Endodermal cell (in vitro differentiated cells): ENCODE results near the gene BRICD5. TPM values are rescaled to one million over a fixed set of nuclear protein-coding genes. Genes with fewer than 3 reads are reported as not detected.

ENCODE experiments used
- DNase-seq: peaks from one replicate; pipeline ENCODE4 v3.0.0-alpha.2; 2017
- H3K27ac ChIP-seq: 2 replicates; pipeline ENCODE4 v1.5.1; 2013; ENCODE audit warnings: mild to moderate bottlenecking, low read depth, low read length, moderate library complexity
- H3K27me3 ChIP-seq: 2 replicates; pipeline ENCODE4 v1.6.1; 2013; ENCODE audit warnings: mild to moderate bottlenecking, low read length, moderate library complexity; ENCODE audit not compliant: insufficient read depth, control insufficient read depth, poor library complexity, severe bottlenecking
- H3K36me3 ChIP-seq: 2 replicates; pipeline ENCODE4 v1.7.0; 2013; ENCODE audit warnings: mild to moderate bottlenecking, low read length, moderate library complexity; ENCODE audit not compliant: control insufficient read depth, insufficient read depth
- H3K4me1 ChIP-seq: one replicate; pipeline ENCODE4 v1.7.0; 2013; ENCODE audit warnings: low read length; ENCODE audit not compliant: control insufficient read depth, insufficient read depth
- H3K4me3 ChIP-seq: 2 replicates; pipeline ENCODE4 v1.5.1; 2013; ENCODE audit warnings: mild to moderate bottlenecking, low read length, moderate library complexity
- H3K9ac ChIP-seq: 2 replicates; pipeline ENCODE4 v1.6.1; 2013; ENCODE audit warnings: mild to moderate bottlenecking, low read length, moderate library complexity; ENCODE audit not compliant: poor library complexity, severe bottlenecking; ENCODE audit errors: extremely low read depth
- H3K9me3 ChIP-seq: 2 replicates; pipeline ENCODE4 v1.6.1; 2013; ENCODE audit warnings: mild to moderate bottlenecking, low read length, moderate library complexity; ENCODE audit not compliant: control insufficient read depth
- H3K27ac Mint-ChIP-seq: 2 replicates; pipeline ENCODE4 v1.8.0; 2020; ENCODE audit warnings: mixed read lengths
- H3K27me3 Mint-ChIP-seq: 2 replicates; pipeline ENCODE4 v1.8.0; 2021; ENCODE audit warnings: mild to moderate bottlenecking, mixed read lengths; ENCODE audit not compliant: insufficient read depth
- H3K36me3 Mint-ChIP-seq: 2 replicates; pipeline ENCODE4 v1.8.0; 2020; ENCODE audit warnings: low read depth, mixed read lengths
- H3K4me1 Mint-ChIP-seq: 2 replicates; pipeline ENCODE4 v1.8.0; 2020; ENCODE audit warnings: mixed read lengths
- H3K4me3 Mint-ChIP-seq: 2 replicates; pipeline ENCODE4 v1.8.0; 2020; ENCODE audit warnings: mild to moderate bottlenecking, moderate library complexity, mixed read lengths
- H3K9me3 Mint-ChIP-seq: 2 replicates; pipeline ENCODE4 v1.8.0; 2020; ENCODE audit warnings: mild to moderate bottlenecking, mixed read lengths
- WGBS, 2 experiments: methylation state at CpG; one replicate each; pipeline versions ENCODE4 v1.1.5 to v1.1.7; 2013; ENCODE audit warnings: missing lambda C conversion rate in 2 of 2, mixed read lengths in 1 of 2; ENCODE audit not compliant: insufficient coverage in 1 of 2, insufficient read length in 1 of 2; 5-methylcytosine and 5-hydroxymethylcytosine counted together
- total RNA-seq, 2 donors: library from RNA; stranded (reverse); fragmentation: NEBNext Ultra II Directional in 1 of 2; extraction: Animal tissue kit (Norgen Biotek cat#: 25700) in 1 of 2; gene quantifications; 2 replicates in 1 of 2; 3 replicates in 1 of 2; pipeline ENCODE4 v1.2.1, GENCODE V29; 2021
- TF ChIP-seq, protein P1 (sequence below): fragments of 200-600 bp; sonication (generic); conservative IDR thresholded peaks from 2 replicates; pipeline ENCODE4 v1.5.0; 2021; ENCODE audit warnings: antibody characterized with exemption, mild to moderate bottlenecking

The BRICD5 gene
- total RNA-seq, 2 donors from 2014 or later, result 7.7 to 15.0 TPM

DNA sequence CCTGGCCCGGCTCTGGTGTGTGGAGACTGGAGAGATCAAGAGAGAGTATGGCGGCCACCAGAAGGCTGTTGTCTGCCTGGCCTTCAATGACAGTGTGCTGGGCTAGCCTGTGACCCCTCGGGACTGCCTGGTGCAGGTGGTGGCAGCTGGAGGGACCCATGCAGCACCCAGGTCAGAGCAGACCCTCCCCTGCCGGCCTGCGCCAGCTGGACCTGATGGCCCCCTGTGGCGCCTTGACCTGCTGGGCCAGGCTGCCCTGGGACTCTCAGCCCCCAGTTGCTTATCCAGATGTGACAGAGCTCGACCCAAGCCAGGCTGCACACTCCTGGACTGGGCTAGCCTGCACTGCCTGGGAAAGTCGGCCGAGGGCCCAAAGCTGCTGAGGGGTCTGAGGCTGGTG lies 1.9 kb downstream of the BRICD5 start:
- DNase-seq, result no peak
- no peaks in the 10 kb centered on the region for H3K9me3 Mint-ChIP-seq
- no peaks in the 10 kb centered on the region for H3K27me3 ChIP-seq
- no peak overlapping the region for H3K4me3 ChIP-seq
- H3K36me3 Mint-ChIP-seq, result peaks cover 34% of the 10 kb centered on the region
- H3K4me3 Mint-ChIP-seq, result no peak overlapping the region
- peaks cover 3% of the 10 kb centered on the region for H3K4me1 ChIP-seq
- no peak overlapping the region for H3K9ac ChIP-seq
- no peak overlapping the region for H3K27ac Mint-ChIP-seq
- H3K36me3 ChIP-seq, result peaks cover 32% of the 10 kb centered on the region
- no peak overlapping the region for H3K27ac ChIP-seq
- H3K4me1 Mint-ChIP-seq, result peaks cover 14% of the 10 kb centered on the region
- H3K9me3 ChIP-seq, result no peaks in the 10 kb centered on the region
- TF ChIP-seq, protein P1, sequence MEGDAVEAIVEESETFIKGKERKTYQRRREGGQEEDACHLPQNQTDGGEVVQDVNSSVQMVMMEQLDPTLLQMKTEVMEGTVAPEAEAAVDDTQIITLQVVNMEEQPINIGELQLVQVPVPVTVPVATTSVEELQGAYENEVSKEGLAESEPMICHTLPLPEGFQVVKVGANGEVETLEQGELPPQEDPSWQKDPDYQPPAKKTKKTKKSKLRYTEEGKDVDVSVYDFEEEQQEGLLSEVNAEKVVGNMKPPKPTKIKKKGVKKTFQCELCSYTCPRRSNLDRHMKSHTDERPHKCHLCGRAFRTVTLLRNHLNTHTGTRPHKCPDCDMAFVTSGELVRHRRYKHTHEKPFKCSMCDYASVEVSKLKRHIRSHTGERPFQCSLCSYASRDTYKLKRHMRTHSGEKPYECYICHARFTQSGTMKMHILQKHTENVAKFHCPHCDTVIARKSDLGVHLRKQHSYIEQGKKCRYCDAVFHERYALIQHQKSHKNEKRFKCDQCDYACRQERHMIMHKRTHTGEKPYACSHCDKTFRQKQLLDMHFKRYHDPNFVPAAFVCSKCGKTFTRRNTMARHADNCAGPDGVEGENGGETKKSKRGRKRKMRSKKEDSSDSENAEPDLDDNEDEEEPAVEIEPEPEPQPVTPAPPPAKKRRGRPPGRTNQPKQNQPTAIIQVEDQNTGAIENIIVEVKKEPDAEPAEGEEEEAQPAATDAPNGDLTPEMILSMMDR, result no peak
- H3K27me3 Mint-ChIP-seq, result peaks cover under 1% of the 10 kb centered on the region
- WGBS, 2 experiments, result 92 to 96% methylated on average over 8 to 9 of the region's 9 CpGs

DNA sequence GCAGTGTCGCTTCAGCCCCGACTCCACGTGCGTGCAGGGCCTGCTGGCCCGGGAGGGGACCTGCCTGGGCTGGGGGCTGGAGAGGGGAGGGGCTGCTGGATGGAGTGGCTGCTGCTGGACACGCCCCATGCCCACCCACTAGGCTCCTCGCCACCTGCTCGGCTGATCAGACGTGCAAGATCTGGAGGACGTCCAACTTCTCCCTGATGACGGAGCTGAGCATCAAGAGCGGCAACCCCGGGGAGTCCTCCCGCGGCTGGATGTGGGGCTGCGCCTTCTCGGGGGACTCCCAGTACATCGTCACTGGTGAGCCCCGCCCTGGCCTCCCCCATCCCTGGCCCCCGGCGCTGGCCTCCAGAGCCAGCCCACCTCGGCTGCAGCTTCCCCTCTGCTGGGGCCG lies 2.4 kb downstream of the BRICD5 start:
- WGBS, 2 experiments, result 90 to 95% methylated on average over 19 to 23 of the region's 23 CpGs
- peaks cover 5% of the 10 kb centered on the region for H3K27me3 Mint-ChIP-seq
- no peak overlapping the region for H3K4me3 Mint-ChIP-seq
- DNase-seq, result no peak
- H3K9ac ChIP-seq, result no peak overlapping the region
- no peak overlapping the region for H3K27ac ChIP-seq
- H3K4me1 Mint-ChIP-seq, result peaks cover 10% of the 10 kb centered on the region
- TF ChIP-seq, protein P1, result no peak
- peaks cover 1% of the 10 kb centered on the region for H3K4me1 ChIP-seq
- H3K36me3 ChIP-seq, result peaks cover 29% of the 10 kb centered on the region
- H3K27me3 ChIP-seq, result no peaks in the 10 kb centered on the region
- no peaks in the 10 kb centered on the region for H3K9me3 ChIP-seq
- H3K36me3 Mint-ChIP-seq, result peaks cover 31% of the 10 kb centered on the region
- H3K9me3 Mint-ChIP-seq, result peaks cover 4% of the 10 kb centered on the region
- no peak overlapping the region for H3K4me3 ChIP-seq
- H3K27ac Mint-ChIP-seq, result no peak overlapping the region

DNA sequence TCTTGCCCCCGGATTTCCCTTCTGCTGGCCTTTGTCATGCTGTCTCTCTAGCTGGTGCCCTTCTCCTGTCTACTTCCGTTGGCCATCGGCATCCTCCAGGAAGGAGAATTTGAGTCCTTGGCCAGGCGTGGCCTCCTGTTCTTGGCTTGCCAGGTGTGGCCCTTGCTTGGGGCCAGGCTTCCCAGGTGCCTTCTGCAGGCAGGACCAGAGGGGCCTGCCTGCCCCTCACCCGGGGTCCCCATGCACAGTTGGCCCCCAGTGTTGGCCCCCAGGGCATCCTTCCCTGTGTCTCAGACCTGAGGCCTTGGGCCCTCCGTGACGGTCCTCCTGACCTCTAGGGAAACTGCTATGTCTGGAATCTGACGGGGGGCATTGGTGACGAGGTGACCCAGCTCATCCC lies 2.8 kb downstream of the BRICD5 start:
- H3K27ac ChIP-seq, result no peak overlapping the region
- peak overlapping the region; percentile 26 for H3K4me3 Mint-ChIP-seq
- no peaks in the 10 kb centered on the region for H3K4me1 ChIP-seq
- H3K27ac Mint-ChIP-seq, result peak overlapping the region; percentile 28
- H3K9me3 Mint-ChIP-seq, result peaks cover 5% of the 10 kb centered on the region
- peaks cover 29% of the 10 kb centered on the region for H3K36me3 Mint-ChIP-seq
- H3K27me3 Mint-ChIP-seq, result peaks cover 6% of the 10 kb centered on the region
- H3K36me3 ChIP-seq, result peaks cover 25% of the 10 kb centered on the region
- TF ChIP-seq, protein P1, result no peak
- H3K9me3 ChIP-seq, result no peaks in the 10 kb centered on the region
- peaks cover 6% of the 10 kb centered on the region for H3K4me1 Mint-ChIP-seq
- H3K9ac ChIP-seq, result no peak overlapping the region
- WGBS, 2 experiments, result 91 to 97% methylated on average over 5 to 9 of the region's 9 CpGs
- H3K4me3 ChIP-seq, result no peak overlapping the region
- no peaks in the 10 kb centered on the region for H3K27me3 ChIP-seq
- no peak for DNase-seq
